UCSD-AML1 (cell line): ENCODE results near the gene TBCK.

ENCODE experiments used
- DNase-seq: peaks from one replicate; lab custom pipeline; 2025; ENCODE audit not compliant: unreplicated experiment; lab: John Stamatoyannopoulos, UW

The TBCK gene

DNA sequence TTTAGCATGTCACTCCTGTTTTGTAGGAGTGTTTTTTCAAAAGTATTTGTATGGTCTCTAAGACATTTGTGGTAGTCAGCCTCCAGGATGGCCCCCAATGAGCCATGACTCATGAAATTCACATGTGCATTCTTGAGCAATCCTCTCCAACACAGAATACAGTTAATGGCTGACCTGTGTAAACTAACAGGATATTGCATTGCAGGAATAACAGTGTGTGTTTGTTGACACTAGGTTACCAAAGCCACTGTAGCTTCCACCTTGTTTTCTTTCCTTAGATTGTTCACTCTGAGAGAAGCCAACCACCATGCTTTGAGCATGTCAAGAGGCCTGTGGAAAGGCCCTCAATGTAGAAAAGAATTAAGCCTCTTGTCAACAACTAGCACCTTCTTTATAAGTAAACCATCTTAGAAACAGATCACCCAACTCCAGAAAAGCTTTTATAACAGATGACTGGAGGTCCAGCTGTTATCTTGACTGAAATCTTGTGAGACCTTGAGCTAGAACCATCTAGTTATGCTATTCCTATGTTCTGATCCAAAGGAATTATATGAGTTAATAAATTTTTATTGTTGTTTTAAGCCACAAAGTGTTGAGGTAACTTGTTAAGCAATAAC lies 28.5 kb downstream of the TBCK start:
- DNase-seq, result no peak

DNA sequence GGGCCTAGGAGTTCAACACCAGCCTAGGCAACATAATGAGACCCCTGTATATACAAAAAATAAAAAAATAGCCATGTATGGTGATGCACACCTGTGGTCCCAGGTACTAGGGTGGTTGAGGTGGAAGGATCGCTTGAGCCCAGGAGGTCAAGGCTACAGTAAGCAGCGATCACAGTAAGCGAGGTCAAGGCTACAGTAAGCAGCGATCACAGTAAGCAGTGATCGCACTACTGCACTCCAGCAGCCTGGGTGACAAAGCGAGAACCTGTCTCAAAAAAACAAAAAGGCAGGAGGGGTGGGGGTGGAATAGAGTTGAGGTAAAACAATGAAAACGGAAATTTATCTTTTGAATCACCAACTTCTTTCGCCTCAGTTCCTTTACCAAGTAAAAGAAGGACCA lies 29.4 kb downstream of the TBCK start:
- no peak for DNase-seq

DNA sequence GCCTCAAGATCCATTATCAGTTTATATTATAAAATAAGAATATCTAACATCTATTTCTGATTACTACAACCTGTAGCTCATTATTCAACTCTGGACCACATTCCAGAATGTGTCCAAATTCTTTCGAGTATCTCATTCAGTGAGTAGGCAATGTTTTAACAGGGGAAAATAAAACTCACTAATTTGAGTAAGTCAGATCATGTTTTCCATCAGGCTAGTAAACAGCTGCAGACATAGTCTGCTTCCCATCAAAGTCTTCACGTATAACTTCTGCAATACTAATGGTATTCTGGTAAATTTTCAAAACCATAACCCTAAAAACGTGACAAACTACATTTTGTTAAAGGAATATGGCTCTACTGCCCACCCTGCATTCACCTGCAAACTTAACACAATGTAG lies 31.8 kb downstream of the TBCK start:
- no peak for DNase-seq

DNA sequence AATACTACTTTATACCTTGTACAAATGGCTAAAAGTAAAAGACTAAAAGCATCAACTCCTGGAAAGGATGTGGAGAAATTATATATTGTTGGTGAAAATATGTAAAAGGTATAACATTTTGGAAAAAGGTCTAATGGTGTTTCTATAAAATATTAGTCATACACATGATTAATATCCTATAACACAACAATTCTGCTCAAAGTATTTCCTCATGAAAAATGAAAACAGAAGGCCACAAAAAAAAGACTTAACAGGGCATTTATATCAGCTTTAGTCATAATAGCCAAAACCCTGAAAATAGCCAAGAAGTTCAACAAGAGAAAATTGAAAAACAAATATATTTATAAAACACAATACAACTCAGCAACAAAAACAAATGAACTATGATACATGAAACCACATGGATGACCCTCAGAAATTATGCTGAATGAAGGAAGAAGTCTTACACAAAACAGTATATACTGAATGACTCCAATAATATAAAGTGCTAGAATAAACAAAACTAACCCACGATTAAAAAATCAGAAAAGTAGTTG lies 38.8 kb downstream of the TBCK start:
- no peak for DNase-seq

DNA sequence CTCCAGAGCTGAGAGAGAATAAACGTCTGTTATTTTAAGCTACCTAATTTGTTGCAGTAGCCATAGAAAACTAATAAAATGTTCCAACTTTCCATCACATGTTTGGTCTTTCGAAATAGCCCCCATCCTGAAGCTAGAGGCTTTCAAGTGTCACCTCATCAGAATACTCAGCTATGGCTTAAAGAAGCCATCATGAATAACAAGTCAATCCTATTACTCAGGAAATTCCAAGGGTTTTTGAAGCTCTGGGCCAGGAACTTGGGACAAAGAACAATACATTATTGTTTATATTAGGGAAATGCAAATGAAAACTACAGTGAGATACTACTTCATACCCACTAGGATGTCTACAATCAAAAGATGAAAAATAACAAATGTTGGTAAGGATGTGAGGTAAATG lies 42.2 kb downstream of the TBCK start:
- no peak for DNase-seq

DNA sequence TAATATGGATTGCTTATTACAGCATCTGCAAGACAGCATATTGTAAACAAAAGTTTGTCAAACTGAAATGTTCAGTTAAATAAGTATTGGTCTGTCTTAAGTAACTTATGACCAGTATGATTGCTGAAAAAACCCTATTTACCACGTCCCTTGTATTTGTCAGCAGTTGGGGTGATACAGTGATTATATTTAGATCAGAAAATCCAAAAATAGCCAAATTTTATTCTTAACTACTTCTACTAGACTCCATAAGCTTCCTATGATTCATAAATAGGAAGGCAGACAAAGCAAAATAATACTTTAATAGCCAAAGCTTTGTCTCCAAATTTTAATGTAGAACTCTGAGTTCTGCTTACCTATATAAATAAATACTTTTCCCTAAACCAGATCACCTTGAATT lies 45.3 kb downstream of the TBCK start:
- no peak for DNase-seq

DNA sequence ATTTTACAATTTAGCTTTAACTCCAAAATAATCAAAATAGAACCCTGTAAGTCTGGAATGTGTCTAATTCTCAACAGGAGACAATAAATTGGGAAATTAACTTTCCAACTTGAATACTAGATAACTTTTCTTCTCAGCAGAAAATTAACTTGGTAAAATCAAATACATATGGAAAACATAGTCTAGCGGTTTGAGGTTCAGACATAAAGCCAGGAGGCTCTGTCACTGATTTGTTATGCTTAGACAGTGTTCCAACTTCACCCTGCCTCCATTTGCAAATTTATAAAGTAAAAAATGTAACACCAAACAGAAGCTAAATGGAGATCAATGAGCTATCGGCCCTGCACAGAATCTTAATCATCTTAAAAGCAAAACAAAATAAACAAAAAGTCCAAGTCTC lies 46.3 kb downstream of the TBCK start:
- no peak for DNase-seq

DNA sequence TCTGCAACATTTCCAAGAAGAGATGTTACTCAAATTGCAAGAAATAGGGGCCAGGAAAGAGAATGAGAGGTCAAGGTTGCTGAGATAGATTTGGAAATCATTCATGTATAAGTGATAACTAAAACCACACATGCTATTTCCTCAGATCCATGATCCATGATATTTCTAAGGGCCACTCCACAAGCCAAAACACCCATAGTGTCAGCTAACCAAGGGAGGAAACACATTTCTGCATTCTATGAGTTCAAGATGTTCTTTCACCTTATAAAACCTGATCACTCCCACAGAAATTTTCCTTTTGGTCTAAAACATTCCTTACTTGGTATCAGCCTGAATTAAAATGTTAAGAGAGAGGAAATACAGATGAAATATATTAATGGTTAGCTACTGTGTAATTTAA lies 47.2 kb downstream of the TBCK start:
- no peak for DNase-seq

DNA sequence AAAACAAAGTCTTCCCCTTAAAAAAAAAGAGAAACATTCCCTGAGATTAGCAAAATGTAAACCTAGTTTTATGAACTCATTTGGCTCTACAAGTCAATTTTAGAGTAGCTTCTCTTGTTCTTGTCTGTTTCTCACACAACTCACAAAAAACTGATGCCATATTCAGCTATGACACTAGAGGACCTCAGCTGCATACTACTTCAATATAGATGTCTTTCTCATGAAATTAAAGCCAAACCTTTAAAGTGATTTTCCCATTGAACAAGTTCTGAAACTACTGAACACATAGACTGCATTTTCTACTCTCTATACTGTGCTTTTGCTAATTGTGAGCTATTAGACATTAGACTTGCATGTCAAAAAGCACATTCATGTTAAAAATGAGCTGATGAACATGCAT lies 49.8 kb downstream of the TBCK start:
- no peak for DNase-seq

DNA sequence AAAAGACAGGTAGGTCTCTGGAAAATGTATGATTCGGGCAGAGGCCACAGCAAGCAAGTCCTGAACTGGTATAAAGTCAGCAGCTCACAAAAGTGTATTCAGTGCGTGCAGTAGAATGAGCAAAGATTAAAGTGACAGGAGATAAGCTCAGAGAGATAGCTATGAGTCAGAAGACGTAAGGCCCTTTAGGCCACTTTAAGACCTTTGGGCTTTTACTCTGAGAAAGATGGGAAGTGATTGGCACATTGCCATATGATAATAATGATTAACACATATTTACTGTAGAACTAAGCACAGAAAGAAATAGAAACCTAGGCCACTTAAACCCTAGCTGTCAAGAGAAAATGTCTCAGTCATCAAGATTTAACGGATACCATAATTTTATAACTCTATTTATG lies 51.7 kb downstream of the TBCK start:
- DNase-seq, result no peak

DNA sequence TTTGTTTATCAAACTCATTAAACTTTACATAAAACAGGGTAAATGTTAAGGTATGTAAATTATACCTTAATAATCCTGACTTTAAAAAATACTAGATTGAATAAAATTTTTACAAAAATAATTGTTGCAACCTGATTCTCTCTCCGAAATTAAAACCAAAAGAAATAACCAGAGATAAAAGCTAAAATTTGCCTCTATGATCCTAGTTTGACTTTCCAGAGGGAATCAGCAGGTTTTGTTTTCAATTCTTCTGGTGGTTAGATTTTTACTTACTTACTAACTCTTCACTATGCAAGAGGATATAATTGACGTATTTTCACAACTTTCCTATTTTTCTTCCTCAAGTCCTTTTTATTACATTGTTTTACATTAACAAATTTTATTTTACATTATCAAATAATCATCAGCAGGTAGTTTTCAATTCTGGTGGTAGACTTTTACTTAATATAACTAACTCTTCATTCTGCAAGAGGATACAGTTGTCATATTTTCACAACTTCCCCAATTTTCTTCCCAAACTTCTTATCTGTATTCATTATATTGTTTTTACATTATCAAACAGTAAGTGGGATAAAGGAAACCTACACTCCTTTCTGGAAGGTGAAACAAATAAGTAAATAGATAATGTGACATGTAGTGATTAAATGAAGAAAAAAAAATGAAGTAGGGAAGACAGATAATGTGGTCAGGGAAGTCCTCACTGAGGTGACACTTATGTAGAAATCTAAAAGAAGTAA lies 52.2 kb downstream of the TBCK start:
- DNase-seq, result no peak

DNA sequence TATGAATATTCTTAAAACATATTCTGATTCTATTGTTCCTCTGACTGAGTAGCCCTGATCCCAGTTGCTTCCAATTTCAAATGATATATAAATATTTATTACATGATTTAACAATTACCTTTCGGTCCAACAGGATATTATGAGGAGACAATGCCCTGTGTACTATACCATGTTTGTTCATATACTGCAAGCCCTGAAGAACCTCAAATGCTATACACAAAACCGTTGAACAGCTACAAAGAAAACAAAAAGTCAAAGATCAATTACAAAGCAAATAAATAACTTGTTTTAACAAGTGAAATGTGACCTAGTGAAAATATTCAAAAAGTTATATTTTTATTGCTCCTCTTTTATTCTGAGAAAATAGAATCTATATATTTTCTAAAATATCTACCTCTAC lies 54.0 kb downstream of the TBCK start:
- DNase-seq, result no peak

DNA sequence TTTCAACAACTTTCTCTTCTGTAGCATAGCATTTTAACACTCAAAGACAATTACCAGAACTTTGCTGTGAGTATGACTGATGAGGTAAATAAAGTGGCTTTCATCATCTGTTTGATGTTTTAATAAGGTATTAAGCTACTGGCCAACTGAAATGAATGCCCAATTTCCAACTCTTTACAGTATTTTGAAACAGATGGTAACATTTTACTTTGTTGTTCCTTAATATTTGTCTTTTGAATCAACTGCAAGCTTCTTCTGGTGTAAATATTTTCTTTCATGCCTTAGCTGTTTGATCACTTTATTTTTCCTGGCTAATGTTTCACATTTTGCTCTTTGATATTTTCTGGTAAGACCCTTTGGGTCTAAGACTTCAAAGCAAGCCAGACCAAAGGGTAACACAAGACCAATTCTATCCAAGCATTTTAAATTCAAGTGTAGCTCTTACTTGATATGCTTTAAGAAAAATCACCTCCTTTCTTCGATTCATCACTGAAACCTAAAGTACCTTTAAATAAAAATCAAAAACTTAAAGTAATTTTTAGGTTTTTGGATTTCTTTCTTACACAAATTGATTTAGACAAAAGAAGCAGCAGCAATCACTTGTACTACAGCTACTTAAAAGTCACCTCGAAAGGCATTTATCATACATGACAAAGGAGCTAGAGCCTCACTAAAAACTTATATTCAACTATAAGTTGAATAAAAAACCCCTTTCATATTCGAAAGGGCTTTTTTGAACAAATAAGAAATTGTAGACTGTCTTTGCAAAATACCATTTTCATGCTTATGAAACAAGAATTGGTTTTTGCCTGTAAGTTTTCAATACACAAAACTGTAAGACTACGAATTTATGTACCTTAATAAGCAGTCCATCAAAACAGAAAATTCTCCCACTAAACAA lies 57.6 kb downstream of the TBCK start:
- DNase-seq, result no peak

DNA sequence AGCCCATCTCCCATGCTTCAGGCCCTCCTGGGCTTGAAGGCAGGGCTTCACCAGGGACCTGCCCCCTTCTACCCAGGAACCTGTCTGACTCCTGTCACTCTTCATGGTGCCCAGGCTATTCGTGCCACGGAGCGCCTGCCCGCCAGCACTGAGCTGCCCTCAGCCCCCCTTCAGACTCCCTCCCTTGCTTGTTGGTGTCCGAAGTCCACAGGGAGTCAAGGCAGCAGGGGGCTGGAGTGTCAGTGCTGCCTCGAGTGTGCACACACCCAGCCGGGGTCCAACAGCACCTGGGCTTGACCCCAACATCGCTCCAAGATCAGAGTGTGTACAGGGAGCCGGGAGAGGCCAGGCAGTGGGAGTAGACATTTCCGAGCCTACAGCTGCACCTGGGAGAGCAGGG lies 59.8 kb downstream of the TBCK start:
- no peak for DNase-seq

DNA sequence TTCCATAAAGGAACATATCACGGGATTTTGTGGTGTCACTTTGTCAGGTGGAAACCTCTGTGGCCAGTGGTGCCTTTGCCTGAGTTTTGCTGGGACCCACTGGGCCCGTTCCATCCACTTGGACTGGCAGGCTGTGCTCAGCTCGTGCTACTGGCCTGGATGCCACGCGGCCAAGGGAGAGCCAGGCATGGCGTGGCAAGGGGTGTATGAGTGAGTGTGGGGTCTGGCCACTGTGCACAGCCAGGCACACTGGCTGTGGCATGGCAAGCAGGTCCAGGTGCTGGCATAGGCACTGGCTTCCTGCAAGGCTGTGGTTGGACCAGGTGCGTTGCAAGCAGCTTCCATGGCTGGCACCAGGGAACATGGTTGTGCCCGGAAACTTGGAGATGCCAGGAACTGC lies 60.8 kb downstream of the TBCK start:
- DNase-seq, result no peak

DNA sequence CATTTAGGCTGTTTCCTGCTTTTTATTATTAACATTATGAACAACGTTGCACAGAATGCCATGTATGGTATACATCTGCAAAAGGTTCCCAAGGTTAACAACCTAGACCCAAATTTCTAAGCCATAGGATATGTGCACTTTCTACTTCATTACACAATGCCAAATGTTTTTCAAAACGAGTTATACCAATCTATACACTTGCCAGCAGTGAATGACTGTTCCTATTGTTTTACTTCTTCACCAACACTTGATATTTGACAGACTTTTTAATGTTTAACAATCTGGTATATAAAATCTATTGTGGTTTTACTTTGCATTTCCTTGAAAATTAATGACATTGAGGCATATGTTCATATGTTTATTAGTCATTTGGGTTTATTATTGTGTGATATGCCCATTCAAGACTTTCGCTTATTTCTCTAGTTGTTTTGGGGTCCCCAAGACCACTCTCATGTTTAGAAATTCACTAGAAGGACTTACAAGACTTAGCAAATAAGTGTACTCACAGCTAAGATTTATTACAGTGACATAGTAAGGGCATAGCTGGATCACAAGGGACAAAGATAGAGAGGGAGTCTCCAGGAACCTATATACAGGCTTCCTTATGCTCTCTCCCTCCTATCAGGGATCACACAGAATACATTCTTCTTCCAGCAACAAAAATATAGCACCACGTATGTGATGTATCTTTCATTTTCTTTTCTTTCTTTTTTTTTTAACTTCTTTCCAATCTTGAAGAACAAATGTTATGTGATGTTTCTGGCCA lies 62.5 kb downstream of the TBCK start:
- no peak for DNase-seq

DNA sequence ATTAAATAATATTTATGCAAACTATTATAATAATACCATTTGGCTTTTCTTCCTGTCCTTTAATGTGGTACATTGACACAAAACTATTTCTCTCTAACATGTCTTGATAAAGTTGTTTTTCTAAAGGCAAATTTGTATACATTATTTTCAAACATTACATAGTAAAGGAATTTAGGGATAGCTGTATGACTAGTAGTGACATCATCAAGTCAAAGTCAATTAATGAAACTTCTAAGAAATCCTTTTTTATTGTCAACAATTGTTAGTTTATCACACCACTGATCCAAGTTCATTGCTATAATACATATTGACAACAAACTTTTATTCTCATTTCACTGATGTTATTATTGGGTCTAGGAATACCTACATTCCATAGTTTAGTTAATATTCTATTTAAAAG lies 68.4 kb downstream of the TBCK start:
- no peak for DNase-seq

DNA sequence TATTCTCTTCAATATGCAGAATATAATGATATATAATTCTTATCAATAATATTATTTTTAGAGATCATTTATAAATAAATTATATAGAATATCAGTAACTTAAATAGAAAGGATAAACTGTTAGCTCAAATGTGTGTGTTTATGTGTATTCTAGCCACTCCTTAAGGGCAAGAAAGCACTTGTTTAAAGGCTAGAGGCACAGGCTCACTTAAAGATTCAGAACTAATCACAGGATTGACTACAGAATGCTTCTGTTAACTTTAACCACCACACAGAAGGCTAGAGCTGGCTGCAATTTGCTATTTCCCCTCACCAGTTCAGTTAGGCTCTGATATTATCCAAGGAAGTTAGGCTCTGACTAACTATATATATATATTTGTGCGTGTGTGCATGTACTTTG lies 69.6 kb downstream of the TBCK start:
- DNase-seq, result no peak

DNA sequence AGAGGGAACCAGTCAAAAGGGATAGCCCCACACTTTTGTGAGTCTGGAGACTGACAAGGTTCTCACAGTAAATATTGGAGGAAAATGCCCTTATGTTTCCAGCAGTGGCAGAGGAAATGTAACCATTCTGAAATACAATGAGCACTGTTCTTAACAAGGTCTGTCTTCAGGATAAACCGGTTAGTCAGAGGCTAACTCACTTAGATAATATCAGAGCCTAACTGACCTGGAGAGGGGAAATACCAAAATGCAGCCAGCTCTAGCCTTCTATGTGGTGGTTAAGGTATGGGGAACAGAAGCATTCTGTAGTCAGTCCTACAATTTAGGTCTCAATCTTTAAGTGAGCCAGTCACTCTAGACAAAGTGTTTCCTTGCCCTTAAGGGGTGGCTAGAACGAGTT lies 70.8 kb downstream of the TBCK start:
- no peak for DNase-seq

DNA sequence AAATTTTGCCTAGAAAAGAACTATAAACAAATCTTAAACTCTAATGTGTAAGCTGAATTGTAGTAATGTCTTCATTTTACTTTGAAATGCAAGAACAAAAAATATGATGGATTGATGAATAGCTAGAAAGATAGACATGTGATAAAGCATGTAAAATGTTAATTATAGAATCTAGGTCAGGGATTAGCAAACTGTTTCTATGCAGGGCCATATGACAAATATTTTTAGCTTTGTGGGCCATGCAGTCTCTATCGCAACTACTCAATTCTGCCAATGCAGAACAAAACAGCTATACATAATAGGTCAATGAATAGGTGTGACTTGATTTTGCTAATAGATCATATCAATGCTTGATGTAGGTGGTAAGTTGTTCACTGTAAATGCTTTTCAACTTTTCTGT lies 75.3 kb downstream of the TBCK start:
- DNase-seq, result no peak

DNA sequence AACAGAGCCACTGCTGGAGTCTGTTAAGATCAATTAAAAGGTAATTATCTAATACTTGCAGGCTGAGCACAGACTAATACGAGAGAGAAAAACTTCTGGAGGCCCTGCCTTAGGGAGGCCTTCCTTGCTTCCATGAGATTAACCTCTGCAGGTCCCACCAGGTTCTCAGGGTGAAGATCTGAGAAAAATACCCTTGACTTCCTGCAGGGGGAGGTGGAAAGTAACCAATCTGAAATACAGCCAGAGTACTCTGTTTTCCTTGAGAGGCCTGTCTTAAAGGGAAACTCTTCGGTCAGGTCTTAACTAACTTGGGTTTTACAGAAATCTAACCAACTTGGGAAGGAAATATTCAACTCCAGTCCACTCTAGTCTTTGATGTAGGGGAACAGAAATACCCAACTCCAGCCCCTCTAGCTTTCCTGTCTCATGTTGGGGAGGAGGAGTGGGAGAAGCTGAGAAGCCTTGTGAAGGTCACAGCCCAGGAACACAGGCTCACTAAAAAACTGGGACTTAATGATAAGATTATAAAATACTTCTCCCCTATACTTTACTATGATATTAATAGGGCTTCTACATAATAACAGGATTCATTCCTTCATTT lies 77.1 kb downstream of the TBCK start:
- no peak for DNase-seq
